Fibroblast of lung (primary cell): ENCODE results near the gene NSMCE3.

Source experiments
- CTCF ChIP-seq, 2 donors: IDR thresholded peaks in 1 of 2; conservative IDR thresholded peaks in 1 of 2; 1 replicate in 1 of 2; 2 replicates in 1 of 2; pipeline ENCODE4 v1.5.1; 2011 to 2012; ENCODE audit warnings: low read length in 2 of 2, control low read depth in 1 of 2, inconsistent platforms in 1 of 2, low read depth in 1 of 2, mild to moderate bottlenecking in 1 of 2
- EZH2 ChIP-seq: IDR thresholded peaks from 2 replicates; pipeline ENCODE4 v1.5.1; 2012; ENCODE audit warnings: low read length, control low read depth, mild to moderate bottlenecking; ENCODE audit errors: missing control alignments

- TF ChIP-seq EZH2: no peak
- no peak for TF ChIP-seq CTCF (conservative IDR thresholded peaks at IDR 0.05 in 1 of 2, IDR thresholded peaks at IDR 0.05 in 1 of 2; ENCODE audit: low read depth in 1 of 2, low read length in 2 of 2)
Measured at GRCh38 chr15:29244123-29244522, 25.5 kb downstream of the NSMCE3 start.
